ENCODE measurements around the gene ADAT1.
"Not testable (repeated sequence)": the region's sequence is repeated elsewhere in the genome, so short reads cannot be mapped to it uniquely, and the experiment has no call there.

The ADAT1 gene

DNA sequence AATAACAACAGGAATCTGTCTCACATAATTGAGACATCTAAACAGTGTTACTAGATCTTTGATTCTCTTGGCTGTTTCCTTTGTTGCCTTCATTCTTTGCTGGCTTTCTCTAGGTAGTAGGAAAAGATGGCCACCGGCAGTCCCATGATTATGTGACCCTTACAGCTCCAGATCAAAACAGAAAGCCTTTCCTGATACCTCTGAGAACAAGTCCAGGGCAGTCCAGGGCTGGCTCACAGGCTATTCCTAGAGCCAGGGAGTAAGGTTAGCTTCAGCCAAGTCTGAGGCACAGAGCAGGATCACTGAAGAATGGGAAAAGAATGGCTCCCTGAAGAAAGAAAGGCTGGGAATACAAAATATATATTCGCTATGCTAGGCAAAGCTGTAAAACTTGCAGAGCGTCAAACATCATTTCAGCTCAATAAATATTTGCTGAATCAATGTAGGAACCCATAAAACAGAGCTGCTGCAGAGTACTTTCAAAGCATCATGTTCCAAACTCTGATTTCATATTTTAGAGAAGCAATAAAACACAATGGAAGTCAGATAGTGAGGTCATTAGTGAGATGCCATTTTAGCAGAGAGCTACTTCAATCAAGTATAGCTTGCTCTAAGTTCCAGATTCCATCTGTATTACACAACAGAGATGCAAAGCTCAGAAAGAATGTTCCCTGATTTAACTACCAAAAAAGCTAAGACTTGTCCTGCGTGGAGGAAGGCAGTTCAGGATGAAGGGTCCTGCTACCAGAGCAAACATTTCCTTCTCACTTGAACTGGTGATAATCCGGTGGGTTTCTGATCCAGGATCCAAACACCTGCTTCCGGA is 23.4 kb downstream of the ADAT1 start:
- Histone ChIP-seq H3K27ac (ENCODE audit: low read depth, low read length) (no peak overlapping the region), H3K9ac (ENCODE audit: low read length in 5 of 5) (no peak overlapping the region), H3K27me3 (ENCODE audit: control insufficient read depth in 5 of 5, insufficient read depth in 4 of 5, low read length in 5 of 5) (no peaks in the 10 kb centered on the region), H3K4me3 (ENCODE audit: low read depth in 1 of 5, low read length in 5 of 5) (no peak overlapping the region), H3K4me1 (ENCODE audit: control insufficient read depth in 5 of 5, insufficient read depth in 5 of 5, low read length in 5 of 5) (peaks cover 0 to 4% (median 0%) of the 10 kb centered on the region in 5 donors), H3K36me3 (ENCODE audit: control insufficient read depth in 5 of 5, insufficient read depth in 5 of 5, low read length in 5 of 5) (peaks cover 19 to 59% (median 47%) of the 10 kb centered on the region in 5 donors), H3K9me3 (ENCODE audit: control insufficient read depth in 5 of 5, low read length in 5 of 5) (peaks cover 0 to 7% (median 0%) of the 10 kb centered on the region in 5 donors)

DNA sequence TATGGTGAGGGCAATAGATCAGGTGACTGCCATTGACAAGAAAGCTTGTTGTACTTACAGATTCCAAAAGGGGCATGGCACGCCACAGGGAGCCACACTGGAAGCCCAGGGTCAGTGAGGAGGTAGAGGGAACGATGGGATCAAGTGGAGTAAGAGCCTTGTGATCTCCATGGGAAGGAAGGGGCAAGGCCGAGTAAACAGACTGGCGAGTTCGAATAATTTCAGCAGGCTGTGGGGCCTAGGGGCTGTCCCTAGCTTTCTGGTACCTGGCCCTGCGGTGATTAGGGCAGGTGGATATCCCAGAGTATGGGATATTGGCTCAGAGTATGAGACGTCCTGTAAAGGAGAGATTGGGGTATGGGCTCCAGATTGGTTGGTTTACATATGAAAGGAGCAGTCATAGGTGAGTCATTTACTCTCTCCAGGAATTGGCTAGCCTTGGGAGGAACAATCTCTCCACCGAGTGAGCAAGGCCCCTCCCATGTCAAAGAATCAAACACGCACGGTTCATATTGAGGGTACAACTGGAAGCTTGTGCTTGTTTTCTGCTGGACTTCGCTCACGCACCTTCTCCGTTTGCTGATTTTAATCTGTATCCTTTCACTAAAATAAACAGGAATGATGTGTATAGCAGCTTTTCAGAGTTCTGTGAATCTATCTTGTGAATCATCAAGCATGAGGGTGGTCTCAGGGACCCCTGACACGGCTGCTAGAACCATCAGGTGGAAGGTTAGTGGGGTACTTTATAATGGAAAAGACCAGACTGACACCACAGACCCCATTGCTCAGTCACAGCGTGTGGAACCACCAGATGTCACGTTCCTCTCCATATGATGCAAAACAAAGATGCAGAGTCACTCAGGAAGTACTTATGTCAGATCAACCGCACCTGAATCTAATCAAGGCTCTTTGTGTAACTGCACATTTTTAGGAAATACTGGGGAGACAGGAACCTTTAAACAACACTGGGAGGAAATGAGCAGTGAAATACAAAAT is 29.0 kb downstream of the ADAT1 start:
- Histone ChIP-seq H3K27ac (ENCODE audit: low read depth, low read length) (no peak overlapping the region), H3K4me1 (ENCODE audit: control insufficient read depth in 5 of 5, insufficient read depth in 5 of 5, low read length in 5 of 5) (peaks cover 3 to 34% (median 17%) of the 10 kb centered on the region in 5 donors), H3K9ac (ENCODE audit: low read length in 5 of 5) (no peak overlapping the region), H3K4me3 (ENCODE audit: low read depth in 1 of 5, low read length in 5 of 5) (no peak overlapping the region), H3K27me3 (ENCODE audit: control insufficient read depth in 5 of 5, insufficient read depth in 4 of 5, low read length in 5 of 5) (no peaks in the 10 kb centered on the region), H3K9me3 (ENCODE audit: control insufficient read depth in 5 of 5, low read length in 5 of 5) (peaks cover 0 to 4% (median 0%) of the 10 kb centered on the region in 5 donors), H3K36me3 (ENCODE audit: control insufficient read depth in 5 of 5, insufficient read depth in 5 of 5, low read length in 5 of 5) (peaks cover 0 to 23% (median 10%) of the 10 kb centered on the region in 5 donors)

DNA sequence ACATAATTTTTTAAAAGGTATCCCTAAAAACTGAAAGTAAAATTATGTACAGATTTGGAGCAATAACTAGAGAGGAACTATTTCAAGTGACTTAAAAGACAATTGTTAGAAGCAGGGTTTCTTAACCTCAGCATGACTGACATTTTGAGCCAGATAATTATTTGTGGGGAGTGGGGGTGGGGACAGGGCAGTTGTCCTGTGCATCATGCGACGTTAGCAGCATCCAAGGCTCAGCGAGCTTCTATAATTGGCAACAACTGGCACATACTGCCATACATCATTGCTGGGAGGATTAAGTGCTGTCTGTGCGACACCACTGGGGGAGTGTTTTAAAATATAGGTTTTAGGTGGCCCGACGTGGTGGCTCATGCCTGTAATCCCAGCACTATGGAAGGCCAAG is 29.8 kb downstream of the ADAT1 start:
- Histone ChIP-seq H3K36me3 (ENCODE audit: control insufficient read depth in 5 of 5, insufficient read depth in 5 of 5, low read length in 5 of 5) (peaks cover 0 to 22% (median 10%) of the 10 kb centered on the region in 5 donors), H3K9me3 (ENCODE audit: control insufficient read depth in 5 of 5, low read length in 5 of 5) (peaks cover 0 to 4% (median 0%) of the 10 kb centered on the region in 5 donors), H3K9ac (ENCODE audit: low read length in 5 of 5) (no peak overlapping the region), H3K27ac (ENCODE audit: low read depth, low read length) (no peak overlapping the region), H3K4me3 (ENCODE audit: low read depth in 1 of 5, low read length in 5 of 5) (no peak overlapping the region), H3K27me3 (ENCODE audit: control insufficient read depth in 5 of 5, insufficient read depth in 4 of 5, low read length in 5 of 5) (no peaks in the 10 kb centered on the region), H3K4me1 (ENCODE audit: control insufficient read depth in 5 of 5, insufficient read depth in 5 of 5, low read length in 5 of 5) (peaks cover 3 to 40% (median 17%) of the 10 kb centered on the region in 5 donors)

DNA sequence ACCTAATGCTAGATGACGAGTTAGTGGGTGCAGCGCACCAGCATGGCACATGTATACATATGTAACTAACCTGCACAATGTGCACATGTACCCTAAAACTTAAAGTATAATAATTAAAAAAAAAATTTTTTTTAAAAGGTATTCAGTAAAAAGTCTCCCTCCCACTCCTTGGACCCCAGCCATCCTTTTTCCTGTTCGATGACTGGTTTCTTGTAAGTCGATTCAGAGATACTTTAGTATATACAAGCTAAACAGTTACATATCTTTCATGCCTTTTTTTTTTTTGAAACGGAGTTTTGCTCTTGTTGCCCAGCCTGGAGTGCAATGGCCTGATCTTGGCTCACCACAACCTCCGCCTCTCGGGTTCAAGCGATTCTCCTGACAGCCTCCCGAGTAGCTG is 31.2 kb downstream of the ADAT1 start:
- not testable (repeated sequence) for H3K9ac ChIP-seq (ENCODE audit: low read length in 5 of 5); H3K9me3 ChIP-seq (ENCODE audit: control insufficient read depth in 5 of 5, low read length in 5 of 5); H3K27ac ChIP-seq (ENCODE audit: low read depth, low read length); H3K27me3 ChIP-seq (ENCODE audit: control insufficient read depth in 5 of 5, insufficient read depth in 4 of 5, low read length in 5 of 5); H3K4me3 ChIP-seq (ENCODE audit: low read depth in 1 of 5, low read length in 5 of 5); H3K36me3 ChIP-seq (ENCODE audit: control insufficient read depth in 5 of 5, insufficient read depth in 5 of 5, low read length in 5 of 5)
- peaks cover 3 to 40% (median 17%) of the 10 kb centered on the region in 5 donors for H3K4me1 ChIP-seq (ENCODE audit: control insufficient read depth in 5 of 5, insufficient read depth in 5 of 5, low read length in 5 of 5)

DNA sequence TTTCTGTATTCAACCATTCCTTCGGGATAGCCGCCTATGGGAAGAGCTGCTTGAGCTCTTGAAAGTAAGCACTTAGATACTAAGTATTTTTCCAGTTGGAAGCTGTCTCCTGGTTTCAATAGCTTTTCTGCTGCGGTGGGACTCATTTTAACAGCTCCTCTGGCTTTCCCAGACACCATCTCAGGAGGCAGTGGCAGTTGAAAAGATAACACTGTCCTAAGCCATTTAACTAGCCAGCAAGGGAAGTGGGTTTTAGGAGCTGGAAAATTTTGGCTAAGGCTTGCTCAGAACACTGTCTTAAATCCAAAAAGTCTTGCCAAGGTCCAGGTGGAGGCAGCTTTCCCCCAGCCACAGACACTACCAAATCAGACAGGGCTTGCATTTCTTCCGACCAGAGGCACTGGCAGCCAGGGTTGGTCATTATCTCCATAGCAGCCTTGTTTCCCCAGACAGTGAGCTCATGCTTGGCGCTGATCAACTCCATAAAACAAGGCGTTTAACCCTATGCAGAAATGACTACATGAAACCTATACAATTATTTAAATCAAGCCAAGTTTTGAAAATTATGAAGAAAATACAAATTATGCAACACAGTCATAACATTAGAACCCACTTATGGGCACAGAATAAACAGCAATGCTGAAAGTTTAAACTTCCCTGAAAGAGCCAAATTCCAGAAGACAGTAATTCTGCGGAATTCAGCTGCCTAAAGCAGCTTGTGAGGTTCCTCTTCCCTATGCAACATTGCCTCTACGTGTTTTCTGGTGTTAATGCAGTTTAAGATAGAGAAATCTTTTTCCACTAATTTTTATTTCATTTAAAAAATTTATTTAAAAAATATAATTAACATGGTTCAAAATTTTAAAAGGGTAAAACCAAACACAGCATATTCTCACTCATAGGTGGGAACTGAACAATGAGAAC is 31.9 kb downstream of the ADAT1 start:
- H3K27me3 ChIP-seq (ENCODE audit: control insufficient read depth in 5 of 5, insufficient read depth in 4 of 5, low read length in 5 of 5): no peaks in the 10 kb centered on the region
- peaks cover 3 to 40% (median 17%) of the 10 kb centered on the region in 5 donors for H3K4me1 ChIP-seq (ENCODE audit: control insufficient read depth in 5 of 5, insufficient read depth in 5 of 5, low read length in 5 of 5)
- H3K27ac ChIP-seq (ENCODE audit: low read depth, low read length): peak overlapping the region; percentile 64
- peak overlapping the region in 3 of 5 donors; percentile 28 to 46 (median 42) for H3K9ac ChIP-seq (ENCODE audit: low read length in 5 of 5)
- peaks cover 0 to 11% (median 8%) of the 10 kb centered on the region in 5 donors for H3K36me3 ChIP-seq (ENCODE audit: control insufficient read depth in 5 of 5, insufficient read depth in 5 of 5, low read length in 5 of 5)
- H3K4me3 ChIP-seq (ENCODE audit: low read depth in 1 of 5, low read length in 5 of 5): peak overlapping the region in 3 of 5 donors; percentile 29 to 49 (median 44)
- H3K9me3 ChIP-seq (ENCODE audit: control insufficient read depth in 5 of 5, low read length in 5 of 5): no peaks in the 10 kb centered on the region

DNA sequence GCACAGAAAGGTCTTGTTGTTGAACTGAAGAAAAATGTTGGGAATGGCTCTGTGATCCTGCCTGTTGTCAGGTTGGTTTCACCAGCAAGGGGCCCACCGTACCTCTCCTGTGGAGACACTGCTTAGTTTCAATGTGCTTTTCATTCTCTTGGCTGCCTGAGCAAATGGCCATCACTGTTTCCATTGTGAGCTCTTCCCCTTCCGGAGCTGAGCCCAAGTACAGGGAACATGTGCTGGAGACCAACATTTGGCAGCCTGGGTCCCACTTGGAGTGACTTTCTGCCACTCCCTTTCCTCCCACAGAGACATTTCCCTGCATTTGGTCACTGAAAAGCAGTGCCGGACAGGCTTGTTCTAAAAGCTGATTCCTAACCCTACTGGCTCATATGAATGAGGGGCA is 33.8 kb downstream of the ADAT1 start:
- H3K27ac ChIP-seq (ENCODE audit: low read depth, low read length): peak overlapping the region; percentile 62
- H3K9me3 ChIP-seq (ENCODE audit: control insufficient read depth in 5 of 5, low read length in 5 of 5): no peaks in the 10 kb centered on the region

DNA sequence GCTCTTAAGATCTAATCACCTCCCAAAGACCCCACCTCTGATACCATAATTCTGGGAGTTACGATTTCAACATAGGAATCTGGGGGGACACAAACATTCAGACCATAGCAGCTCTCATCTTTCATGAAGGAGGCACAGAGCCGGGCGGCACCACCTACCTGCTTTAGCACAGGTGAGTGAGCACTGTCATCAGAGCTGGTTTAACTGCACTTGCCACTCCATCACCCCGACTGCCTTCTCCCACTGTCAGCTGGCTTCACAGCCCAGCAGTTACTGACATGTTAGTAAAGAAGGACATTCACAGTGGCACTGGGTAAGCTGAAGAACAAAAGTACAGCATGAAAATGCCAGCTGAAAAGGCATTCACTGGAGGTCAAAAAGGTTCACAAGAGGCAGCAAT is 34.4 kb downstream of the ADAT1 start:
- H3K27ac ChIP-seq (ENCODE audit: low read depth, low read length): peak overlapping the region; percentile 62
- no peak overlapping the region for H3K4me3 ChIP-seq (ENCODE audit: low read depth in 1 of 5, low read length in 5 of 5)
- peaks cover 3 to 27% (median 17%) of the 10 kb centered on the region in 5 donors for H3K4me1 ChIP-seq (ENCODE audit: control insufficient read depth in 5 of 5, insufficient read depth in 5 of 5, low read length in 5 of 5)
- H3K9ac ChIP-seq (ENCODE audit: low read length in 5 of 5): no peak overlapping the region
- H3K36me3 ChIP-seq (ENCODE audit: control insufficient read depth in 5 of 5, insufficient read depth in 5 of 5, low read length in 5 of 5): peaks cover 0 to 5% (median under 1%) of the 10 kb centered on the region in 5 donors
- H3K27me3 ChIP-seq (ENCODE audit: control insufficient read depth in 5 of 5, insufficient read depth in 4 of 5, low read length in 5 of 5): no peaks in the 10 kb centered on the region
- no peaks in the 10 kb centered on the region for H3K9me3 ChIP-seq (ENCODE audit: control insufficient read depth in 5 of 5, low read length in 5 of 5)

More for the DNA sequence above, 33.8 kb downstream of the ADAT1 start:
- Histone ChIP-seq H3K4me3 (ENCODE audit: low read depth in 1 of 5, low read length in 5 of 5) (no peak overlapping the region), H3K36me3 (ENCODE audit: control insufficient read depth in 5 of 5, insufficient read depth in 5 of 5, low read length in 5 of 5) (peaks cover 0 to 8% (median 6%) of the 10 kb centered on the region in 5 donors), H3K4me1 (ENCODE audit: control insufficient read depth in 5 of 5, insufficient read depth in 5 of 5, low read length in 5 of 5) (peaks cover 3 to 33% (median 17%) of the 10 kb centered on the region in 5 donors), H3K9ac (ENCODE audit: low read length in 5 of 5) (peak overlapping the region in 1 of 5 donors; percentile 30), H3K27me3 (ENCODE audit: control insufficient read depth in 5 of 5, insufficient read depth in 4 of 5, low read length in 5 of 5) (no peaks in the 10 kb centered on the region)

DNA sequence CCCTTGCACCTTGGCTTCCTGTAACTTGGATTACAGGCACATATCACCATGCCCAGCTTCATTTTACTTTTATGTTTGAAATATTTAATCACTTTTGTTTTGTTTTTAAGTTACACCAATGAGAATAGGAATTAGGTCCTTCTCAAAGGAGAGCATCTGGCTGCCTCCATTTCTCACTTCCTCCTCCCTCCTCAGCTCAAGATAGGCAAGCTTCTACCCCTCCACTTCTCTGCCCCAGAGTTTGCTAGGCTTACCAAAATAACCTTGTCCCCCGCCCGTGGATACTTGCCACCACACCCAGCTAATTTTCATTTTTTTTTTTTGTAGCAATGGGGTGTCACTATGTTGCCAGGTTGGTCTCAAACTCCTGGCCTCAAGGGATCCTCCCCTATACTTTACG is 39.0 kb downstream of the ADAT1 start:
- no peaks in the 10 kb centered on the region for H3K9me3 ChIP-seq (ENCODE audit: control insufficient read depth in 5 of 5, low read length in 5 of 5)
- H3K4me3 ChIP-seq (ENCODE audit: low read depth in 1 of 5, low read length in 5 of 5): no peak overlapping the region
- H3K27me3 ChIP-seq (ENCODE audit: control insufficient read depth in 5 of 5, insufficient read depth in 4 of 5, low read length in 5 of 5): no peaks in the 10 kb centered on the region
- H3K4me1 ChIP-seq (ENCODE audit: control insufficient read depth in 5 of 5, insufficient read depth in 5 of 5, low read length in 5 of 5): peaks cover 0 to 6% (median 0%) of the 10 kb centered on the region in 5 donors
- peaks cover 4 to 18% (median 5%) of the 10 kb centered on the region in 5 donors for H3K36me3 ChIP-seq (ENCODE audit: control insufficient read depth in 5 of 5, insufficient read depth in 5 of 5, low read length in 5 of 5)
- H3K9ac ChIP-seq (ENCODE audit: low read length in 5 of 5): no peak overlapping the region
- H3K27ac ChIP-seq (ENCODE audit: low read depth, low read length): no peak overlapping the region

DNA sequence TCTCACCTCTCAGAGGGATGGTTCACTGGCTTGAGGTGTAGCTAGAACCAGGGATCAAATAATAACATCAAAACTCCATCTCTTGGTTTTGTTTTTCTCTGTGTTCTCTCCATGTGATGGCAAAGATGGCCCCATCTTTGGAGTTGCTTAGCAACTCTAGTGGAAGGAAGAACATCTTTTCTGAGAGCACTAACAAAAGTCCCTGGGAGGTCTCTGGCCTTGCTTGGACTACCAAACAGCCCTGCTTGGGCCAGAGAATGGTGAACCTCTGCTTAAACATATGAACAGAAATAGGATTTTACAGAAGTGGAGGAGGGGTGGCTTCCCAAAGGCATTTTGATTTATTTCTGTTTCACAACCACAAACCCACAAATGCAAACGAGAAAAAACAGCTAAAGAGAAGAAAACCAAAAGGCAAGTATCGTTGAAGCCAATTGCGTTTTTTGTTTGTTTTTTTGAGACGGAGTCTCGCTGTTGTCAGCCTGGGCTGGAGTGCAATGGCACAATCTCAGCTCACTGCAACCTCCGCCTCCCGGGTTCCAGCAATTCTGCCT is 43.7 kb downstream of the ADAT1 start:
- Histone ChIP-seq H3K4me1 (ENCODE audit: control insufficient read depth in 5 of 5, insufficient read depth in 5 of 5, low read length in 5 of 5) (no peaks in the 10 kb centered on the region), H3K9me3 (ENCODE audit: control insufficient read depth in 5 of 5, low read length in 5 of 5) (no peaks in the 10 kb centered on the region), H3K36me3 (ENCODE audit: control insufficient read depth in 5 of 5, insufficient read depth in 5 of 5, low read length in 5 of 5) (peaks cover 21 to 55% (median 47%) of the 10 kb centered on the region in 5 donors), H3K9ac (ENCODE audit: low read length in 5 of 5) (no peak overlapping the region), H3K27ac (ENCODE audit: low read depth, low read length) (no peak overlapping the region), H3K4me3 (ENCODE audit: low read depth in 1 of 5, low read length in 5 of 5) (no peak overlapping the region), H3K27me3 (ENCODE audit: control insufficient read depth in 5 of 5, insufficient read depth in 4 of 5, low read length in 5 of 5) (no peaks in the 10 kb centered on the region)

Data from subcutaneous abdominal adipose tissue (tissue), 5 donors.